WERI-Rb-1 (cell line): ENCODE results near the gene TMEM175.

Source experiments
- DNase-seq: peaks from one replicate; pipeline ENCODE4 v3.0.0-alpha.2; 2020
- H3K27ac ChIP-seq: fragments of 250-450 bp; sonication (Bioruptor Pico); 2 replicates; pipeline ENCODE4 v1.5.1; 2020; ENCODE audit warnings: mild to moderate bottlenecking, moderate library complexity
- H3K27me3 ChIP-seq: fragments of 250-450 bp; sonication (Bioruptor Pico); 2 replicates; pipeline ENCODE4 v1.5.1; 2021; ENCODE audit warnings: mild to moderate bottlenecking, low read depth, moderate library complexity; ENCODE audit not compliant: insufficient read depth, severe bottlenecking
- H3K36me3 ChIP-seq: fragments of 250-450 bp; sonication (Bioruptor Pico); 2 replicates; pipeline ENCODE4 v1.5.1; 2020; ENCODE audit warnings: mild to moderate bottlenecking, moderate library complexity
- H3K4me3 ChIP-seq: 2 replicates; pipeline ENCODE4 v1.5.1; 2011; ENCODE audit warnings: low read depth, mild to moderate bottlenecking, control low read depth, low read length
- H3K9me3 ChIP-seq: fragments of 250-450 bp; sonication (Bioruptor Pico); 2 replicates; pipeline ENCODE4 v1.5.1; 2021; ENCODE audit warnings: mild to moderate bottlenecking, moderate library complexity; ENCODE audit not compliant: severe bottlenecking
- CTCF ChIP-seq: IDR thresholded peaks from 2 replicates; pipeline ENCODE4 v1.5.1; 2011; ENCODE audit warnings: low read depth, mild to moderate bottlenecking, control low read depth, inconsistent platforms, low read length

Gene TMEM175

DNA sequence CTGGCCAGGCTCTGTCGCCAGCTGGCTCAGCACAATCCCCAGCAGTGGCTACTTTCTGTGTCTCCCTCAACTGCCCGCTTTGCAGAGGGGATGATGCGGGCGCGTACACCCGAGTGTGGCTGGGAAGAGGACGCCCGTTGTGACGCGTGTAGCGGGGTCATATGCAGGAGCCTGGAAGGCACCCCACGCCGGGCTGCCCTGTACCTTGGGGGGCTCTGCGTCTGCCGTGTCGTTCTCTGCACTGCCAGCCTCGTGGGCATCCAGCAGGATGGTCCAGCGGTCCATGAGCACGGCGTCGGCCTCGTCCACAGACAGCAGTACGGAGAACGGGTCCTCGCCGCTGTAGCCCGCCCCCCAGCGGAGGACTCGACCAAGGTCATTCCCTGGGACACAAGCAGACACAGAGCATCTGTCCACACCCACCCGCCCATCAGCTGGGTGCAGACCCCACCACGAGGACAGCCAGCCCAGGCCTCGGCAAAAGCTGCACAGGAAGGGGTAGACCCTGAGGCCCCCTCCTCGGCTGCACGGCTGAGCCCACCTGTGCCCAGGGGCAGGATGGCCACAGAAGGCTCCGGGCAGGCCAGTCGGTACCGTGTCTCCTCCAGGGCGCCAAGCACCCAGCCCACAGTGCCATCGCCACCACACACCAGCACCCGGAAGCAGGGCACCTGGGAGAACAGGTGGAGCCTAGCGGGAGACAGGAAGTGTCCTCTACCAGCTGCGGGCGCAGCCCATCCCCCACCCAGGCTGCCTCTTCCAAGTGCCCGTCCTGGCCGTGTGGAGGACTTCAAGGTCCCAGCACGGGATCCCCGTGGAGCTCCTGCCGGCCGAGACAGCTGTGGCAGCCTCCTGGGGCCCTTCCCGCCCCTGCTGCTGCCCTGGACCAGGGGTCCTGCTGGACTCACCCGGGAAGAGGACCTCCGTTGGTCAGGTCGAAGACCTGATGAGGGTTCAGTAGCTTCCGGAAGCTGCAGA is 30.3 kb downstream of the TMEM175 start:
- Histone ChIP-seq H3K4me3 (no peak overlapping the region), H3K36me3 (peaks cover 9% of the 10 kb centered on the region; the same call in 1 of the 2 replicates), H3K9me3 (no peaks in the 10 kb centered on the region), H3K27ac (no peak overlapping the region), H3K27me3 (no peaks in the 10 kb centered on the region)
- no peak for DNase-seq
- TF ChIP-seq CTCF: no peak

- Histone ChIP-seq H3K36me3 (peaks cover 9% of the 10 kb centered on the region; the same call in 1 of the 2 replicates), H3K9me3 (no peaks in the 10 kb centered on the region), H3K27me3 (no peaks in the 10 kb centered on the region), H3K27ac (no peak overlapping the region), H3K4me3 (no peak overlapping the region)
- no peak for DNase-seq
- TF ChIP-seq CTCF: no peak
Measured at GRCh38 chr4:963276-964225, 31.3 kb downstream of the TMEM175 start.

- H3K9me3 ChIP-seq: no peaks in the 10 kb centered on the region
- no peak overlapping the region for H3K4me3 ChIP-seq
- no peak for TF ChIP-seq CTCF
- no peak for DNase-seq
- no peak overlapping the region for H3K27ac ChIP-seq
- H3K27me3 ChIP-seq: no peaks in the 10 kb centered on the region
- peaks cover 9% of the 10 kb centered on the region; the same call in 1 of the 2 replicates for H3K36me3 ChIP-seq
Measured at GRCh38 chr4:964346-965025, 32.2 kb downstream of the TMEM175 start.

GRCh38 chr4:965048-965765 is 32.9 kb downstream of the TMEM175 start:
- DNase-seq: no peak
- no peaks in the 10 kb centered on the region for H3K9me3 ChIP-seq
- no peak overlapping the region for H3K27ac ChIP-seq
- TF ChIP-seq CTCF: no peak
- H3K36me3 ChIP-seq: peaks cover 9% of the 10 kb centered on the region; the same call in 1 of the 2 replicates
- no peak overlapping the region for H3K4me3 ChIP-seq
- H3K27me3 ChIP-seq: no peaks in the 10 kb centered on the region

GRCh38 chr4:965766-966134 is 33.5 kb downstream of the TMEM175 start:
- TF ChIP-seq CTCF: no peak
- H3K4me3 ChIP-seq: no peak overlapping the region
- peaks cover 9% of the 10 kb centered on the region; the same call in 1 of the 2 replicates for H3K36me3 ChIP-seq

More at GRCh38 chr4:965766-966134, 33.5 kb downstream of the TMEM175 start:
- Histone ChIP-seq H3K27ac (no peak overlapping the region), H3K27me3 (no peaks in the 10 kb centered on the region), H3K9me3 (no peaks in the 10 kb centered on the region)
- no peak for DNase-seq
